NT2/D1 (cell line): ENCODE measurements around the gene GRM5.

Experiments used
- SUZ12 ChIP-seq: IDR thresholded peaks from 2 replicates; pipeline ENCODE4 v1.6.1; 2011; ENCODE audit not compliant: insufficient read length, insufficient read depth; ENCODE audit errors: extremely low read depth
- YY1 ChIP-seq: IDR thresholded peaks from 2 replicates; pipeline ENCODE4 v1.6.1; 2011; ENCODE audit not compliant: insufficient read length, insufficient read depth
- ZNF274 ChIP-seq: IDR thresholded peaks from 2 replicates; pipeline ENCODE4 v1.6.1; 2011; ENCODE audit warnings: mild to moderate bottlenecking, low read depth, low read length

- TF ChIP-seq ZNF274 (no peak), YY1 (no peak), SUZ12 (no peak)
Measured at GRCh38 chr11:88555018-88555828, 510.6 kb downstream of the GRM5 start.
